ENCODE measurements around the gene FAM117B.

The FAM117B gene

GRCh38 chr2:202718614-202719013, 83.8 kb downstream of the FAM117B start:
- no peaks in the 10 kb centered on the region for H3K36me3 ChIP-seq (ENCODE audit: insufficient read depth, low read length)
- no peaks in the 10 kb centered on the region for H3K4me1 ChIP-seq (ENCODE audit: insufficient read depth, low read length)
- no peak overlapping the region for H3K4me3 ChIP-seq (ENCODE audit: low read depth in 1 of 2, low read length in 2 of 2)
- H4K20me1 ChIP-seq (ENCODE audit: insufficient read depth, low read length), result peaks cover 5% of the 10 kb centered on the region; the same call in 1 of the 2 replicates
- H3K27ac ChIP-seq (ENCODE audit: low read length), result no peak overlapping the region
- no peak overlapping the region for H3K9ac ChIP-seq (ENCODE audit: low read depth, low read length)
- no peak for TF ChIP-seq CTCF (IDR thresholded peaks at IDR 0.05; ENCODE audit: borderline replicate concordance, extremely low read depth, low read length, poor library complexity, severe bottlenecking)
- TF ChIP-seq EZH2 (IDR thresholded peaks at IDR 0.05; ENCODE audit: borderline replicate concordance, low read depth, low read length, severe bottlenecking), result no peak
- DNase-seq (no peak), ATAC-seq (ENCODE audit: insufficient read depth, low read depth) (no peak)
- peaks cover 32% of the 10 kb centered on the region for H3K79me2 ChIP-seq (ENCODE audit: insufficient read depth, low read length)
- no peak overlapping the region for H3K4me2 ChIP-seq (ENCODE audit: insufficient read depth, low read length)
- no peaks in the 10 kb centered on the region for H3K9me3 ChIP-seq (ENCODE audit: insufficient read depth, low read length, severe bottlenecking)
- no peak overlapping the region for H2AFZ ChIP-seq (ENCODE audit: low read depth, low read length)
- no peaks in the 10 kb centered on the region for H3K27me3 ChIP-seq (ENCODE audit: insufficient read depth, low read length, poor library complexity)

GRCh38 chr2:202720226-202720625, 85.5 kb downstream of the FAM117B start:
- H3K4me3 ChIP-seq (ENCODE audit: low read depth in 1 of 2, low read length in 2 of 2), result no peak overlapping the region
- no peak overlapping the region for H3K9ac ChIP-seq (ENCODE audit: low read depth, low read length)
- peaks cover 5% of the 10 kb centered on the region; the same call in 1 of the 2 replicates for H4K20me1 ChIP-seq (ENCODE audit: insufficient read depth, low read length)
- no peak for TF ChIP-seq EZH2 (IDR thresholded peaks at IDR 0.05; ENCODE audit: borderline replicate concordance, low read depth, low read length, severe bottlenecking)
- TF ChIP-seq CTCF (IDR thresholded peaks at IDR 0.05; ENCODE audit: borderline replicate concordance, extremely low read depth, low read length, poor library complexity, severe bottlenecking), result no peak
- no peak overlapping the region for H2AFZ ChIP-seq (ENCODE audit: low read depth, low read length)
- no peaks in the 10 kb centered on the region; the same call in 1 of the 2 replicates for H3K36me3 ChIP-seq (ENCODE audit: insufficient read depth, low read length)
- ATAC-seq (ENCODE audit: insufficient read depth, low read depth), result no peak
- no peak overlapping the region for H3K4me2 ChIP-seq (ENCODE audit: insufficient read depth, low read length)
- no peak for DNase-seq
- no peaks in the 10 kb centered on the region for H3K9me3 ChIP-seq (ENCODE audit: insufficient read depth, low read length, severe bottlenecking)
- peaks cover 34% of the 10 kb centered on the region for H3K79me2 ChIP-seq (ENCODE audit: insufficient read depth, low read length)
- no peak overlapping the region for H3K27ac ChIP-seq (ENCODE audit: low read length)
- H3K27me3 ChIP-seq (ENCODE audit: insufficient read depth, low read length, poor library complexity), result no peaks in the 10 kb centered on the region
- H3K4me1 ChIP-seq (ENCODE audit: insufficient read depth, low read length), result no peaks in the 10 kb centered on the region

- Histone ChIP-seq H3K4me2 (ENCODE audit: insufficient read depth, low read length) (no peak overlapping the region), H3K27ac (ENCODE audit: low read length) (no peak overlapping the region), H3K9ac (ENCODE audit: low read depth, low read length) (no peak overlapping the region), H3K4me3 (ENCODE audit: low read depth in 1 of 2, low read length in 2 of 2) (no peak overlapping the region), H3K4me1 (ENCODE audit: insufficient read depth, low read length) (no peaks in the 10 kb centered on the region), H3K79me2 (ENCODE audit: insufficient read depth, low read length) (peaks cover 29% of the 10 kb centered on the region), H2AFZ (ENCODE audit: low read depth, low read length) (no peak overlapping the region), H4K20me1 (ENCODE audit: insufficient read depth, low read length) (peaks cover 5% of the 10 kb centered on the region; the same call in 1 of the 2 replicates), H3K36me3 (ENCODE audit: insufficient read depth, low read length) (peaks cover 8% of the 10 kb centered on the region; the same call in 1 of the 2 replicates), H3K27me3 (ENCODE audit: insufficient read depth, low read length, poor library complexity) (no peaks in the 10 kb centered on the region), H3K9me3 (ENCODE audit: insufficient read depth, low read length, severe bottlenecking) (no peaks in the 10 kb centered on the region)
- no peak for ATAC-seq (ENCODE audit: insufficient read depth, low read depth)
- TF ChIP-seq CTCF (IDR thresholded peaks at IDR 0.05; ENCODE audit: borderline replicate concordance, extremely low read depth, low read length, poor library complexity, severe bottlenecking) (no peak), EZH2 (IDR thresholded peaks at IDR 0.05; ENCODE audit: borderline replicate concordance, low read depth, low read length, severe bottlenecking) (no peak)
- DNase-seq, result no peak
These were observed 86.9 kb downstream of the FAM117B start for GRCh38 chr2:202721621-202722020.

- Histone ChIP-seq H3K27ac (ENCODE audit: low read length) (no peak overlapping the region), H3K4me3 (ENCODE audit: low read depth in 1 of 2, low read length in 2 of 2) (no peak overlapping the region), H3K79me2 (ENCODE audit: insufficient read depth, low read length) (peaks cover 15% of the 10 kb centered on the region; the same call in 1 of the 2 replicates), H3K4me2 (ENCODE audit: insufficient read depth, low read length) (no peak overlapping the region), H3K9me3 (ENCODE audit: insufficient read depth, low read length, severe bottlenecking) (no peaks in the 10 kb centered on the region), H3K9ac (ENCODE audit: low read depth, low read length) (no peak overlapping the region), H2AFZ (ENCODE audit: low read depth, low read length) (no peak overlapping the region), H3K27me3 (ENCODE audit: insufficient read depth, low read length, poor library complexity) (no peaks in the 10 kb centered on the region), H4K20me1 (ENCODE audit: insufficient read depth, low read length) (no peaks in the 10 kb centered on the region), H3K36me3 (ENCODE audit: insufficient read depth, low read length) (peaks cover 13% of the 10 kb centered on the region; the same call in 1 of the 2 replicates), H3K4me1 (ENCODE audit: insufficient read depth, low read length) (no peaks in the 10 kb centered on the region)
- no peak for TF ChIP-seq EZH2 (IDR thresholded peaks at IDR 0.05; ENCODE audit: borderline replicate concordance, low read depth, low read length, severe bottlenecking)
- TF ChIP-seq CTCF (IDR thresholded peaks at IDR 0.05; ENCODE audit: borderline replicate concordance, extremely low read depth, low read length, poor library complexity, severe bottlenecking), result no peak
- no peak for ATAC-seq (ENCODE audit: insufficient read depth, low read depth)
- no peak for DNase-seq
These were observed 89.0 kb downstream of the FAM117B start for GRCh38 chr2:202723746-202724145.
